ENCODE results near the gene PZP. TPM values are rescaled to one million over a fixed set of nuclear protein-coding genes. Genes with fewer than 3 reads are reported as not detected.

The PZP gene
- total and polyA plus RNA-seq, 2 donors from 2014 or later, result 0.31 TPM; not detected in 1

DNA sequence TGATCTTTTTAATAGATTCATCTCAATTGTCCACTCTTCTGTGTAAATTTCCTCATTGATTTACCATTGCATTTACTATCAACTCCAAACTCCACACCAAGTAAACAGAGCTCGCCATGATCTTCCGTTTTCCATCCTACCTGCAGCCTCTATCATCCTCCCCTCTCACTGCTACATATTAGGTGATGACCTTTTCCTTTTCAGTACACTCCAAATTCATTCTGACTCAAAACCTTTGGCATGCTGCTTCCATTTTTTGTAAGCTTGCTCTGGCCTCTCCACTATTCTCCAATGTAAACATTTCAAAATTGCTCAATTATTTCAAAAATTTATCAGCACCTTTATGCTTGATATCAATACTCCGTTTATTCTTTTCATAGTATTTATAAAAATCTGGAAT, 40.2 kb upstream of the PZP start:
- H3K4me1 ChIP-seq (ENCODE audit: control insufficient read depth in 2 of 3, insufficient read depth in 2 of 3, low read depth in 1 of 3, low read length in 3 of 3), result no peaks in the 10 kb centered on the region
- H3K36me3 ChIP-seq (ENCODE audit: control insufficient read depth in 2 of 3, insufficient read depth in 3 of 3, low read length in 3 of 3), result no peaks in the 10 kb centered on the region
- FAIRE-seq (no peak), DNase-seq (no peak)
- H3K4me3 ChIP-seq (ENCODE audit: low read length in 3 of 3), result no peak overlapping the region
- intact Hi-C loops (cut with DNase I), result no loop called here
- TF ChIP-seq, protein P1, sequence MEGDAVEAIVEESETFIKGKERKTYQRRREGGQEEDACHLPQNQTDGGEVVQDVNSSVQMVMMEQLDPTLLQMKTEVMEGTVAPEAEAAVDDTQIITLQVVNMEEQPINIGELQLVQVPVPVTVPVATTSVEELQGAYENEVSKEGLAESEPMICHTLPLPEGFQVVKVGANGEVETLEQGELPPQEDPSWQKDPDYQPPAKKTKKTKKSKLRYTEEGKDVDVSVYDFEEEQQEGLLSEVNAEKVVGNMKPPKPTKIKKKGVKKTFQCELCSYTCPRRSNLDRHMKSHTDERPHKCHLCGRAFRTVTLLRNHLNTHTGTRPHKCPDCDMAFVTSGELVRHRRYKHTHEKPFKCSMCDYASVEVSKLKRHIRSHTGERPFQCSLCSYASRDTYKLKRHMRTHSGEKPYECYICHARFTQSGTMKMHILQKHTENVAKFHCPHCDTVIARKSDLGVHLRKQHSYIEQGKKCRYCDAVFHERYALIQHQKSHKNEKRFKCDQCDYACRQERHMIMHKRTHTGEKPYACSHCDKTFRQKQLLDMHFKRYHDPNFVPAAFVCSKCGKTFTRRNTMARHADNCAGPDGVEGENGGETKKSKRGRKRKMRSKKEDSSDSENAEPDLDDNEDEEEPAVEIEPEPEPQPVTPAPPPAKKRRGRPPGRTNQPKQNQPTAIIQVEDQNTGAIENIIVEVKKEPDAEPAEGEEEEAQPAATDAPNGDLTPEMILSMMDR (IDR thresholded peaks at IDR 0.05; ENCODE audit: borderline replicate concordance, extremely low read depth, insufficient read depth), result no peak
- no peaks in the 10 kb centered on the region for H3K27me3 ChIP-seq (ENCODE audit: control insufficient read depth, insufficient read depth, low read length)
- H3K9ac ChIP-seq (ENCODE audit: low read length in 3 of 3), result no peak overlapping the region
- no peak overlapping the region for H3K27ac ChIP-seq (ENCODE audit: low read depth in 2 of 2, low read length in 2 of 2)
- no peaks in the 10 kb centered on the region for H3K9me3 ChIP-seq (ENCODE audit: control insufficient read depth in 2 of 3, insufficient read depth in 1 of 3, low read length in 3 of 3)

DNA sequence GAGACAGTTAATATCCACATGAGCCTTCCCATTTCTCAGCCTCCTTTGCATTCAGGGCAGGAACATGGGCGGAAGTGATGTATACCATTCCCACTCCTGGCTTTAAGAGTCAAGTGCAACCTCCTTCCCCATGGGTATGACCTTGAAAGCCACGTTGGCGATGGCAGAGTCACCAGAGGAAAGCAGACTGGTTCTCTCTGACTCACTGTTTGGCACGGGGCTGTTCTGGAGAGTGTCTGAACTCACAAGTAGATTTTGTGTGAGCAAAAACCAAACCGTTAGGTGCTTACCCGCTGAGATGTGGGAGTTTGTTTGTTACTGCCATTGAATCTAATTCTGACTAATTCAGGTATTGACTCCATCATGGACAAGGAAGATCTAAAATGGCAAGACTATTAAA, 36.7 kb upstream of the PZP start:
- H3K4me3 ChIP-seq (ENCODE audit: low read length in 3 of 3), result no peak overlapping the region
- TF ChIP-seq, protein P1 (IDR thresholded peaks at IDR 0.05; ENCODE audit: borderline replicate concordance, extremely low read depth, insufficient read depth), result no peak
- FAIRE-seq (no peak), DNase-seq (no peak)
- no peaks in the 10 kb centered on the region for H3K9me3 ChIP-seq (ENCODE audit: control insufficient read depth in 2 of 3, insufficient read depth in 1 of 3, low read length in 3 of 3)
- no peaks in the 10 kb centered on the region for H3K36me3 ChIP-seq (ENCODE audit: control insufficient read depth in 2 of 3, insufficient read depth in 3 of 3, low read length in 3 of 3)
- intact Hi-C loops (cut with DNase I), result no loop called here
- no peak overlapping the region for H3K27ac ChIP-seq (ENCODE audit: low read depth in 2 of 2, low read length in 2 of 2)
- H3K9ac ChIP-seq (ENCODE audit: low read length in 3 of 3), result no peak overlapping the region
- H3K27me3 ChIP-seq (ENCODE audit: control insufficient read depth, insufficient read depth, low read length), result no peaks in the 10 kb centered on the region
- H3K4me1 ChIP-seq (ENCODE audit: control insufficient read depth in 2 of 3, insufficient read depth in 2 of 3, low read depth in 1 of 3, low read length in 3 of 3), result no peaks in the 10 kb centered on the region

DNA sequence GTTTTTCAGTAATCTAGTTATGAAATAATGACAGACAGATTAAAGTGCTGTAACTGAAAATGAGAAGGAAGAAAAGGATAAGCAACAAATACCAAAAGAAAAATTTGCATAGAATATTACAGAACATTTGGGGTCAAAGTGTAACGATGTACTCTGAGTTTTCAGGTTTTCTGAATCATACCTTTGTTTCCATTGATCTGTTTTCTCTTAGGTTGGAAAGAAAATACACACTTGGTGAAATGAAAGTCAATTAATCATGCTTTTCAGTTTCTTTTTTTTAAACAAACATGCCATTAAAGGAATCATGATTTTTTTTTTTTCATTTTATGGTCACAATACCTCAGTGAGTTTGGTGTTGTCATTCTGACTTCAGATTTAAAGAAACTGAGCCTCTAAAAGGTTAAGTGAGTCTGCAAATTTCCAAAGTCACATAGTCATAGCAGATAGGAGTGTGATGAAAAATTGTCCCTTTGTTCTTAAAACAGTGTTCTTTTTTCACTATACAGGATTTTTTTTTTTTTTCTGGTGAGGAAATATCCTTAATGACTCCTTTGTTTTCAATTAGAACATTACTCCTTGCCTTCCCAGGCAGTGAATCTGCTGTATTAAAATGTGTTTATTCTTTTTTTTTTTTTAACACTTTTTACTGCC, 35.9 kb upstream of the PZP start:
- no peaks in the 10 kb centered on the region for H3K9me3 ChIP-seq (ENCODE audit: control insufficient read depth in 2 of 3, insufficient read depth in 1 of 3, low read length in 3 of 3)
- H3K4me1 ChIP-seq (ENCODE audit: control insufficient read depth in 2 of 3, insufficient read depth in 2 of 3, low read depth in 1 of 3, low read length in 3 of 3), result no peaks in the 10 kb centered on the region
- no peak overlapping the region for H3K4me3 ChIP-seq (ENCODE audit: low read length in 3 of 3)
- FAIRE-seq, result no peak
- H3K9ac ChIP-seq (ENCODE audit: low read length in 3 of 3), result no peak overlapping the region
- no peak overlapping the region for H3K27ac ChIP-seq (ENCODE audit: low read depth in 2 of 2, low read length in 2 of 2)
- intact Hi-C loops (cut with DNase I), result no loop called here
- DNase-seq, result no peak
- H3K36me3 ChIP-seq (ENCODE audit: control insufficient read depth in 2 of 3, insufficient read depth in 3 of 3, low read length in 3 of 3), result no peaks in the 10 kb centered on the region
- H3K27me3 ChIP-seq (ENCODE audit: control insufficient read depth, insufficient read depth, low read length), result no peaks in the 10 kb centered on the region
- TF ChIP-seq, protein P1 (IDR thresholded peaks at IDR 0.05; ENCODE audit: borderline replicate concordance, extremely low read depth, insufficient read depth), result no peak

DNA sequence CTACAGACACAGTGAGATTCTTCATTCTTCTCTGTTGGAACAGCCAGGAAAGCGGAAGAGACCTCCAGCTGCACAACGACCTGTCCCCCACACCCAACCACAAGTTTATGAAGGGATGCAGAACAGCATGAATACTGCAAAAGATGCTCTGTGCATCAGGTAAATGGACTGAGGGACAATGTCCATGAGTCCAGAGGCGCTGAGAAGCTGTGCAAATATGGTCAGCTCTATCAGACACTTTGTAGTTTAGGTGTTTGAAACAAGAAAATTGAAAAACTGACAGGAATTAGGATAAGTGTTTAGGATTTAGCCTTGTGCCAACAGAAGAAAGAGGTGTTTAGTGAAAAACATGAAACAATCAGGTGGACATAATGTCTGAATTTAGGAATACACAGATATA, 33.1 kb upstream of the PZP start:
- no peak overlapping the region for H3K27ac ChIP-seq (ENCODE audit: low read depth in 2 of 2, low read length in 2 of 2)
- intact Hi-C loops (cut with DNase I), result no loop called here
- FAIRE-seq (no peak), DNase-seq (no peak)
- H3K9me3 ChIP-seq (ENCODE audit: control insufficient read depth in 2 of 3, insufficient read depth in 1 of 3, low read length in 3 of 3), result no peaks in the 10 kb centered on the region
- no peaks in the 10 kb centered on the region for H3K4me1 ChIP-seq (ENCODE audit: control insufficient read depth in 2 of 3, insufficient read depth in 2 of 3, low read depth in 1 of 3, low read length in 3 of 3)
- H3K27me3 ChIP-seq (ENCODE audit: control insufficient read depth, insufficient read depth, low read length), result no peaks in the 10 kb centered on the region
- H3K4me3 ChIP-seq (ENCODE audit: low read length in 3 of 3), result no peak overlapping the region
- no peak overlapping the region for H3K9ac ChIP-seq (ENCODE audit: low read length in 3 of 3)
- H3K36me3 ChIP-seq (ENCODE audit: control insufficient read depth in 2 of 3, insufficient read depth in 3 of 3, low read length in 3 of 3), result no peaks in the 10 kb centered on the region
- TF ChIP-seq, protein P1 (IDR thresholded peaks at IDR 0.05; ENCODE audit: borderline replicate concordance, extremely low read depth, insufficient read depth), result no peak

Measured in kidney (tissue), 14 donors.